ENCODE data around the gene NUMBL. TPM values are rescaled to one million over a fixed set of nuclear protein-coding genes. Genes with fewer than 3 reads are reported as not detected.

The NUMBL gene
- 10 to 100 TPM; 35.8 to 60.6 (median 49.1) TPM for total RNA-seq

DNA sequence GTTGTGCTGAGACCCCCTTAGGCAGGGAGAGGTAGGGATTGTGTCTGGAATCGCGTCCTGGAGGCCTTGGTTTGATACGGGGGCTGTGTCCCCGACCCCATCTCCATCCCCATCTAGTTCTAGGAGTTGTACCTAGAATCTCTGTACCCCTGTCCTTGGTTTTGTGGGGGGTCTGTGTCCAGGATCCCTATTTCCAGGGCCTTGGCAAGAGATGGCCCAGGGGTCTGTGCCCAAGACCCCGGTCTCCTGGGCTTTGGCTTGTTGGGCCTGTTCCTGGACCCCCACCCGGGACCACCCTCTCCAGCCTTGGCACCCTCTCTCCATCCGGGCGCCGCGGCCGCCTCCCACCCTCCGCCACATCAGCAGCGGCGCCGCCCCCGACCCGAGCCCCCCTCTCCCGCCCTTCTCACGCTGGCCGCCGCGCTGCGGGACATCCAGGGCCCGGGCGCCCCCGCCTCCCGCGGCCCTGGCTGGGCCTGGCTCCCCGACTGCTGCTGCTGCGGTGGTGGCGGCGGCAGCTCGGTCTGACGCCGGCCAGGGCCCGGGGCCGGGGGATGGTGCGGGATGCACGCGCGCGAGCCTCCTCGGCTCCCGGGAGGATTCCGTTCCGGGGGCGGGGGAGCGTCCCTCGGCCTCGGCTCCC lies at the start of gene NUMBL:
TSS of gene NUMBL (minus strand) at position 602 of the 643 bp plus-strand sequence. CDS start at position 434, 168 bp downstream.
- peak within 1 kb of the TSS; percentile 68 to 95 (median 91) for H3K27ac ChIP-seq
- TF ChIP-seq EP300 (IDR thresholded peaks at IDR 0.05) (no peak), POLR2AphosphoS5 (IDR thresholded peaks at IDR 0.05) (no peak), POLR2A (IDR thresholded peaks at IDR 0.05) (peak; percentile 59 to 70)
- TF ChIP-seq, protein P1, sequence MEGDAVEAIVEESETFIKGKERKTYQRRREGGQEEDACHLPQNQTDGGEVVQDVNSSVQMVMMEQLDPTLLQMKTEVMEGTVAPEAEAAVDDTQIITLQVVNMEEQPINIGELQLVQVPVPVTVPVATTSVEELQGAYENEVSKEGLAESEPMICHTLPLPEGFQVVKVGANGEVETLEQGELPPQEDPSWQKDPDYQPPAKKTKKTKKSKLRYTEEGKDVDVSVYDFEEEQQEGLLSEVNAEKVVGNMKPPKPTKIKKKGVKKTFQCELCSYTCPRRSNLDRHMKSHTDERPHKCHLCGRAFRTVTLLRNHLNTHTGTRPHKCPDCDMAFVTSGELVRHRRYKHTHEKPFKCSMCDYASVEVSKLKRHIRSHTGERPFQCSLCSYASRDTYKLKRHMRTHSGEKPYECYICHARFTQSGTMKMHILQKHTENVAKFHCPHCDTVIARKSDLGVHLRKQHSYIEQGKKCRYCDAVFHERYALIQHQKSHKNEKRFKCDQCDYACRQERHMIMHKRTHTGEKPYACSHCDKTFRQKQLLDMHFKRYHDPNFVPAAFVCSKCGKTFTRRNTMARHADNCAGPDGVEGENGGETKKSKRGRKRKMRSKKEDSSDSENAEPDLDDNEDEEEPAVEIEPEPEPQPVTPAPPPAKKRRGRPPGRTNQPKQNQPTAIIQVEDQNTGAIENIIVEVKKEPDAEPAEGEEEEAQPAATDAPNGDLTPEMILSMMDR (IDR thresholded peaks at IDR 0.05): no peak
- ATAC-seq: no peak
- H3K9me3 ChIP-seq: no peaks in the 10 kb centered on the region
- peaks cover 0 to 53% of the 10 kb centered on the region in 2 donors for H3K36me3 ChIP-seq
- H3K4me3 ChIP-seq: peak within 1 kb of the TSS; percentile 67 to 94
- WGBS, 2 donors (ENCODE audit: low coverage in 1 of 2): 0% methylated on average over 2 of the region's 50 CpGs
- H3K4me1 ChIP-seq: peaks cover 0 to 51% (median 17%) of the 10 kb centered on the region in 3 donors
- no peaks in the 10 kb centered on the region for H3K27me3 ChIP-seq

DNA sequence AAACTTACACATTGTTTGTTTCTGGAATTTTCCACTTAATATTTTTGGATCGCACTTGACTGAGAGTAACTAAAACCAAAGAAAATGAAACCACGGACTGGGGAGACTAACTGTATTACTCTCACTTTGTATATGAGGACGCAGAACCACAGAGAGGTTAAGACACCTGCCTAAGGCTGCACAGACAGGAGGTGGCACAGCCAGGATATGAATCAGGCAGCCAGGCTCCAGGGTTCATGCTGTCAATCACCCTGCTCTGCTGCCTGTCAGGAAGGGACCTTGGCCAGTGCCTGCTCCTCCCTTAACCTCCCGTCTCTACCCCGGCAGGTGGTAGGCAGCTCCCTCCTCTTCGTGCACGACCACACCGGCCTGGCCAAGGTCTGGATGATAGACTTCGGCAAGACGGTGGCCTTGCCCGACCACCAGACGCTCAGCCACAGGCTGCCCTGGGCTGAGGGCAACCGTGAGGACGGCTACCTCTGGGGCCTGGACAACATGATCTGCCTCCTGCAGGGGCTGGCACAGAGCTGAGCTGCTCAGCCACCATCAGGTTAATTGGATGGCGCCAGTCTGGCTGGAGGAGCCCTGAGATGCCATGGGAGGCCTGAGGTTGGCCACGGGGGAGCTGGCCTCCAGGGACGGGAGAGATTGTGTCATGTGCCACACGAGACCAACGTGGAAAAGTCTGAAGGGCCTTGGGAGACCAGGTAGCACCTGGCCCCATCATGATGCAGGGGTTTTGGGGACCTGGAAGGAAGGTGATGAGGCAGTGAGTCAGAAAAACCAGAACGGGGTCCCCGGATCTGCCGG lies 48.8 kb upstream of the NUMBL start:
- H3K4me1 ChIP-seq: peaks cover 0 to 29% (median 3%) of the 10 kb centered on the region in 3 donors
- no peaks in the 10 kb centered on the region for H3K27me3 ChIP-seq
- no peaks in the 10 kb centered on the region for H3K9me3 ChIP-seq
- ATAC-seq: no peak
- H3K27ac ChIP-seq: peak overlapping the region in 3 of 4 donors; percentile 67 to 73 (median 71)
- H3K36me3 ChIP-seq: peaks cover 0 to 85% of the 10 kb centered on the region in 2 donors
- 77 to 88% methylated on average over 4 to 5 of the region's 22 CpGs for WGBS, 2 donors (ENCODE audit: low coverage in 1 of 2)
- H3K4me3 ChIP-seq: peak overlapping the region in 1 of 2 donors; percentile 18
- TF ChIP-seq POLR2A (IDR thresholded peaks at IDR 0.05) (no peak), POLR2AphosphoS5 (IDR thresholded peaks at IDR 0.05) (no peak), EP300 (IDR thresholded peaks at IDR 0.05) (no peak)
- TF ChIP-seq, protein P1 (IDR thresholded peaks at IDR 0.05): no peak

DNA sequence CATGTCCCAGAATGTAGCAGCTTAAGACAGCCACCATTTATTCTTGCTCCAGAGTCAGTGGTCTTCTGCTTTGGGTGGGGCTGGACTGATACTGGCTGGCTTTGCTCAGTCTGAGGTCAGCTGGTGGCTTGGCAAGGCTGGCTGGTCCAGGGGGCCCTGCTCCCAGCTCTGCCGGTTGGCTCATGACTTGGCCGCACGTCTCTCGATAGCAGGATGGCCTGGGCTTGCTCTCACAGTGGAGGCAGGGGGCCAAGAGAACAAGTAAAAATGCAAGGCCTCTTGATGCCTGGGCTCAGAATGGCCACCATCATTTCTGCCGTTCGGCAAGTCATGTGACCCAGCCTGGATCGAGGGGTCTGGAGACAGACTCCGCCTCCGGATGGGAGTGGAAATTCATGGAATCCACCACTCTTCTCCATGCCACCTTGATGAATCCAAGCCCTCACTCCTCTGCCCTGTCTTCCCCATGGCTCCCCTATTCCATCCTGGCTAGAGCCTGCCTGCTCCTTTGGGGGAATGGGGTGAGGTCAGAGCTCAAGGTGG lies 46.7 kb upstream of the NUMBL start:
- ATAC-seq: no peak
- no peak overlapping the region for H3K4me3 ChIP-seq
- TF ChIP-seq, protein P1 (IDR thresholded peaks at IDR 0.05): no peak
- TF ChIP-seq EP300 (IDR thresholded peaks at IDR 0.05) (no peak), POLR2AphosphoS5 (IDR thresholded peaks at IDR 0.05) (no peak), POLR2A (IDR thresholded peaks at IDR 0.05) (no peak)
- no peak overlapping the region for H3K27ac ChIP-seq
- no peaks in the 10 kb centered on the region for H3K9me3 ChIP-seq
- H3K4me1 ChIP-seq: peaks cover 0 to 29% (median 3%) of the 10 kb centered on the region in 3 donors
- WGBS, 2 donors (ENCODE audit: low coverage in 1 of 2): 75% methylated on average over 5 of the region's 9 CpGs; no CpG with 5 or more reads in 1 of the 2 donors
- no peaks in the 10 kb centered on the region for H3K27me3 ChIP-seq
- H3K36me3 ChIP-seq: peaks cover 0 to 87% of the 10 kb centered on the region in 2 donors

DNA sequence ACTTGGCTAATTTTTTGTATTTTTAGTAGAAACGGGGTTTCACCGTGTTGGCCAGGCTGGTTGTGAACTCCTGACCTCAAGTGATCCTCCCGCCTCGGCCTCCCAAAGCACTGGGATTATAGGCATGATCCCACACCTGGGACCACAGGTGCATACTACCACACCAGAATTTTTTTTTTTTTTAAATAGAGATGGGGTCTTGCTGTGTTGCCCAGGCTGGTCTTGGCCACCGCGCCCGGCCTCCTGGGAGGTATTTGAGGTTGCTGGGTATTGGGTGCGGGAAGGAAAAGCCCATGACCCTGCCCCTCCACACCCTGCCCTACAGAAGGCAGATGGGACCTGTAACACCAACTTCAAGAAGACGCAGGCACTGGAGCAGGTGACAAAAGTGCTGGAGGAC lies 46.2 kb upstream of the NUMBL start:
- Histone ChIP-seq H3K4me3 (no peak overlapping the region), H3K27ac (no peak overlapping the region), H3K9me3 (no peaks in the 10 kb centered on the region), H3K36me3 (peaks cover 0 to 91% of the 10 kb centered on the region in 2 donors), H3K4me1 (peaks cover 0 to 27% (median 3%) of the 10 kb centered on the region in 3 donors), H3K27me3 (no peaks in the 10 kb centered on the region)
- 75% methylated on average over 4 of the region's 9 CpGs; no CpG with 5 or more reads in 1 of the 2 donors for WGBS, 2 donors (ENCODE audit: low coverage in 1 of 2)
- no peak for ATAC-seq
- TF ChIP-seq, protein P1 (IDR thresholded peaks at IDR 0.05): no peak
- TF ChIP-seq POLR2A (IDR thresholded peaks at IDR 0.05) (no peak), EP300 (IDR thresholded peaks at IDR 0.05) (no peak), POLR2AphosphoS5 (IDR thresholded peaks at IDR 0.05) (no peak)

Data from gastroesophageal sphincter (tissue), 4 donors.